Erythroblast (primary cell): ENCODE data around the gene HES5.

Experiments used
- GATA1 ChIP-seq: IDR thresholded peaks from 2 replicates; pipeline ENCODE4 v1.6.1; 2011; ENCODE audit warnings: low read depth, mild to moderate bottlenecking, control low read depth, low read length, moderate library complexity
- POLR2A ChIP-seq: IDR thresholded peaks from 2 replicates; pipeline ENCODE4 v1.6.1; 2011; ENCODE audit warnings: mild to moderate bottlenecking, low read length

GRCh38 chr1:2499260-2499659 is 30.8 kb downstream of the HES5 start:
- TF ChIP-seq POLR2A (no peak), GATA1 (no peak)
